OCI-LY3 (cell line): ENCODE measurements around the gene CXCL13.

Experiments used
- CTCF ChIP-seq: fragments of 200-600, 300-600 bp; sonication (generic); IDR thresholded peaks from 2 replicates; pipeline ENCODE4 v1.5.1; 2014; ENCODE audit warnings: antibody characterized with exemption, low read length, low read depth
- EZH2phosphoT487 ChIP-seq: fragments of 200-600 bp; shearing (Covaris generic); IDR thresholded peaks from 2 replicates; pipeline ENCODE4 v1.6.1; 2018; ENCODE audit warnings: antibody characterized with exemption, mixed run types, low read depth

- TF ChIP-seq CTCF: no peak
- TF ChIP-seq EZH2phosphoT487: no peak
These were observed 15.1 kb upstream of the CXCL13 start for GRCh38 chr4:77590482-77590881.
